ENCODE measurements around the gene NEDD4L. TPM values are rescaled to one million over a fixed set of nuclear protein-coding genes. Genes with fewer than 3 reads are reported as not detected.

Gene NEDD4L
- total and polyA plus RNA-seq, 10 of the 15 experiments (the other 5 are each of a cell fraction or from before 2014, with no cell fraction given), result 7.4 to 24.0 (median 17.7) TPM

DNA sequence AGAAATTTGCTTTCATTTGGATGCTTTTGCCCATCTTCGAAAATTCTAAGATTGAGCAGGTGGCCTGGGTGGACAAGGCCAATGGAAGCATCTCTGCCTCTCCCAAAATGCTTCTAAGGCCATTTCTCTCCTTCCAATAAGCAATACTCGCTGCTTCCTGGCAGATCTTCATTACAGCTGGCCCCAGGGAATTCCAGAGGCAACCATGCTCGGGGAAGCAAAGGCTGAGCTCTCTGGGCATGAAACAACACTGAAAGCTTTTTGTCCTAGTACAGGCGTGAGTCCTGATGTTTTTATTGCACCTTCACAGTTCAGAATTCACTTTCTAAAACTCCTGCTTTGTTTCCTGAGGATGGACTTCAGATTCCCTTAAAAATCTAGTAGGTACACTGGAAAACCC is 11.8 kb upstream of the NEDD4L start (continued):
- TF ChIP-seq CUX1 (IDR thresholded peaks at IDR 0.05; ENCODE audit: insufficient replicate concordance, low read depth, low read length) (no peak), SP1 (IDR thresholded peaks at IDR 0.05; ENCODE audit: low read depth, low read length) (no peak)

GRCh38 chr18:58033216-58033615 is 10.8 kb upstream of the NEDD4L start:
- Histone ChIP-seq H3K4me1 (ENCODE audit: control insufficient read depth, insufficient read depth, low read length) (no peaks in the 10 kb centered on the region), H2AFZ (ENCODE audit: control insufficient read depth, low read depth, low read length) (no peak overlapping the region), H3K79me2 (ENCODE audit: control insufficient read depth, insufficient read depth, low read length) (no peaks in the 10 kb centered on the region), H3K9ac (ENCODE audit: control insufficient read depth, insufficient read depth, low read length) (no peak overlapping the region), H3K4me3 (no peak overlapping the region), H3K27ac (ENCODE audit: control insufficient read depth, insufficient read depth) (no peak overlapping the region), H3K4me2 (ENCODE audit: control insufficient read depth, insufficient read depth) (no peak overlapping the region), H4K20me1 (ENCODE audit: control insufficient read depth, insufficient read depth) (no peaks in the 10 kb centered on the region), H3K27me3 (replicated peaks in 1 of 2; ENCODE audit: control insufficient read depth in 2 of 2, insufficient read depth in 2 of 2, low read length in 1 of 2) (no peaks in the 10 kb centered on the region), H3K36me3 (ENCODE audit: control insufficient read depth in 2 of 2, insufficient read depth in 2 of 2, low read length in 1 of 2) (no peaks in the 10 kb centered on the region), H3K9me3 (replicated peaks; ENCODE audit: control insufficient read depth, insufficient read depth, low read length) (no peaks in the 10 kb centered on the region)
- DNase-seq (ENCODE audit: low read depth, low spot score) (no peak), FAIRE-seq (no peak), ATAC-seq (no peak)
- ChIA-PET CTCF (interaction anchor here (1.1 kb wide), 1 partner anchor 74 kb away, joined by 3 read pairs; no protein-coding TSS in a partner anchor), RAD21 (ENCODE audit: unreplicated experiment) (no interaction called here), SMC1A (ENCODE audit: uncharacterized antibody, unreplicated experiment) (interaction anchor here (1.4 kb wide), 1 partner anchor 89 kb away, joined by 3 read pairs; no protein-coding TSS in a partner anchor), POLR2A (no interaction called here)
- TF ChIP-seq CBX3 (IDR thresholded peaks at IDR 0.05; ENCODE audit: borderline replicate concordance, low read depth) (no peak), GATAD2B (conservative IDR thresholded peaks at IDR 0.05; ENCODE audit: low read depth) (no peak), MTA3 (IDR thresholded peaks at IDR 0.05; ENCODE audit: borderline replicate concordance, low read length) (no peak), POLR2AphosphoS5 (IDR thresholded peaks at IDR 0.05; ENCODE audit: low read length) (no peak), CBFB (IDR thresholded peaks at IDR 0.05; ENCODE audit: low read depth) (no peak), CBX5 (IDR thresholded peaks at IDR 0.05; ENCODE audit: low read depth) (no peak)
- intact Hi-C loops (cut with micrococcal nuclease; ENCODE audit: unreplicated experiment), result no loop called here
- WGBS (ENCODE audit: insufficient coverage, insufficient replicate concordance, low lambda C conversion rate, missing lambda C conversion rate), result 9% methylated on average over 3 of the region's 3 CpGs
- BruUV-seq (replicated peaks), result no TSS peak
- in situ Hi-C loops (cut with MboI), result no loop called here
